Muscle of leg (tissue), 11 donors: ENCODE results near the gene TTC23. TPM values are rescaled to one million over a fixed set of nuclear protein-coding genes. Genes with fewer than 3 reads are reported as not detected.

Experiments used
- DNase-seq: peaks from one replicate; pipeline ENCODE4 v3.0.0; 2013
- H3K27ac ChIP-seq: one replicate; pipeline ENCODE4 v1.5.1; 2013; ENCODE audit warnings: mild to moderate bottlenecking, low read length, control low read depth
- H3K27me3 ChIP-seq: one replicate; pipeline ENCODE4 v1.6.1; 2013; ENCODE audit warnings: low read length; ENCODE audit not compliant: control insufficient read depth, insufficient read depth
- H3K36me3 ChIP-seq: one replicate; pipeline ENCODE4 v1.6.1; 2013; ENCODE audit warnings: low read length; ENCODE audit not compliant: control insufficient read depth, insufficient read depth
- H3K4me1 ChIP-seq: one replicate; pipeline ENCODE4 v1.6.1; 2013; ENCODE audit warnings: low read length; ENCODE audit not compliant: control insufficient read depth, insufficient read depth
- H3K4me3 ChIP-seq: one replicate; pipeline ENCODE4 v1.5.1; 2013; ENCODE audit warnings: low read length, control low read depth
- H3K9me3 ChIP-seq: replicated peaks from 2 replicates; pipeline ENCODE4 v1.6.1; 2013; ENCODE audit warnings: low read depth, low read length; ENCODE audit not compliant: control insufficient read depth
- WGBS: methylation state at CpG from one replicate; pipeline ENCODE4 v1.1.5; 2013; ENCODE audit warnings: missing lambda C conversion rate; ENCODE audit not compliant: insufficient coverage; 5-methylcytosine and 5-hydroxymethylcytosine counted together
- polyA plus RNA-seq, 8 donors: library from polyadenylated mRNA; unstranded; fragments of 120-200 nt; gene quantifications; one replicate each; pipeline versions ENCODE4 v1.2.1 to v1.2.3, GENCODE V29; 2013; ENCODE audit warnings: inconsistent platforms in 1 of 8, low replicate concordance in 1 of 8; ENCODE audit not compliant: insufficient read length in 8 of 8, insufficient read depth in 1 of 8
- total RNA-seq: library from RNA; stranded (reverse); fragments of 120-200 nt; gene quantifications from one replicate; pipeline ENCODE4 v1.2.4, GENCODE V29; 2013

Gene TTC23
- total and polyA plus RNA-seq, 9 donors = 16.3 to 22.3 (median 18.6) TPM

DNA sequence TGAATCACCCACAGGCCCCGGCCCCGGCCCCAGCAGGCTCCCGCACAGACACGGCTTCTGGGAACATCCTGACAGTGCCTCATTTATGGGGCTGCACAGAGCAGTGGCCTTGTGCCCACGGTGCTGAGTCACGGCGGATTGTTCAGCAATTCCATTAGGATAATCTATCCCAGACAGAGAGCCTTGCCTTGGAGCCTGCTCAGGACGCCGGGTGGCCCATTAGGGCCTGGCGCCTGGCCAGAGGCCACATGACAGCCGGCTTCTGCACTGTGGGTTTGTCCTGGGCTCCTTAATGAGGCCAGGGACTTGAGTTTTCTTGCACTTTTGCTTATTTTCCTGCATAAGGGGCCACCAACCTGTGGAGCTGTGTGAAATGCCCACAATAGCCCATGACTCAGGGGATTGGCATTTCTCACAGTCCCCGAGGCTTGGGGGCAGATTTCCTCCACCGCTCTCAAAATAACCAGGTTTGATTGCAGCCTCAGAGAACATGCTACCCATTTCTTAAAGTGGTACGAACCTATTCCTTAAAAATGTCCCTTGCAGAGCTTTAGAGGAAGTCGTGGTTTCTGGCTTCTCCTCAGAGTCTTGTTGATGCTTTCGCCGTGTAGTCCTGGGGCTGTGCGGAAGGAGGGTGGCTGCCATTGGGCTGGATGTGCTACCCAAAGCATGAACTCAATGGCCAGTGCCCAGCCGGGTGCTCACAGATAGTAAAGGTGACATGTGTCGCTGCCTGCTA is 125.5 kb downstream of the TTC23 start:
- Histone ChIP-seq H3K4me1 (peaks cover 42% of the 10 kb centered on the region), H3K9me3 (no peaks in the 10 kb centered on the region), H3K36me3 (peaks cover 3% of the 10 kb centered on the region), H3K27ac (peak overlapping the region; percentile 81), H3K27me3 (no peaks in the 10 kb centered on the region), H3K4me3 (no peak overlapping the region)
- 14% methylated on average over 18 of the region's 20 CpGs for WGBS
- DNase-seq = peak; percentile 86

DNA sequence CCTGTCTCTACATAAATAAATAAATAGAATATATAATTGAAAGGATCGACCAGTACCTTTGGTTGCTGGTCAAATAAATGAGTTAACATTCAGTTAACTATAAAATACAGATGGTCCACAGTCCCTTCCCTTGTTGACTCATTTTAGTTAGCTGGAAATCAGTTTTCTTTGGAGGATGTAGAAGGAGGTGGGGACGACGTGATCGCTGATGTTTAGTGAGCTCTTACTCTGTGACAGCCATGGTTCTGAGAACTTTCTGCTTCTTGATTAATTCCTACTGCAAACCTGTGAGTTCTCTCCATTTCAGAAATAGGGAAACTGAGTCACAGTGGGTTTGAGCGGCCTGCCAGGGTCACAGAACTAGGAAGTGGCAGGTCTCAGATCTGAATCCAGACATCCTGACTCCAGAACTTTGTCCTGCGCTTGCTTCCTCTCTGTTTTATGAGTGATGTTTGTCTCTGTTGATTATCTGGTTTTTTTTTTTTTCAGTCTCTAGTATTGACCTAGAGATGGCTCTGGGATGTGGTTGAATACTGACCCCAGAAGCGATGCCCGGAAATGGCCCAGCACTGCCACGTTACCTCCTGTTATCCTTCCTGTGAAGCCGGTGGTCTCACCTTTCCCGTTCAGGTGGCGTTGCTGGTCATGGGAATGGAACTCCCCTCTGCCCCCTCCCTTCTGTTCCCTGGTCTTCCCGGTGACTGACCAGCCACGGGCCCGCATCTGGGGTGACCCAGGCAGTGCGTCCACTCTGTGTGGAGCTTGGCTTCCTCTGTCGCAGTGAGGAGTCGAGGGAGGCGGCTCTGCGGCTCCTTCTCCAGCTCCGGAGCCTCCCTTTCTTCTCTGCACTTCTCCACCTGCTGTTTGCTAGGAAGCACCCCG is 126.3 kb downstream of the TTC23 start:
- H3K4me3 ChIP-seq = no peak overlapping the region
- 35% methylated on average over 18 of the region's 22 CpGs for WGBS
- peak overlapping the region; percentile 81 for H3K27ac ChIP-seq
- H3K36me3 ChIP-seq = peaks cover 3% of the 10 kb centered on the region
- no peaks in the 10 kb centered on the region for H3K27me3 ChIP-seq
- no peak for DNase-seq
- peaks cover 42% of the 10 kb centered on the region for H3K4me1 ChIP-seq
- H3K9me3 ChIP-seq = no peaks in the 10 kb centered on the region

GRCh38 chr15:99121691-99122410 is 127.5 kb downstream of the TTC23 start:
- Histone ChIP-seq H3K4me1 (peaks cover 42% of the 10 kb centered on the region), H3K36me3 (peaks cover under 1% of the 10 kb centered on the region), H3K27me3 (no peaks in the 10 kb centered on the region), H3K4me3 (no peak overlapping the region), H3K27ac (no peak overlapping the region), H3K9me3 (no peaks in the 10 kb centered on the region)
- no peak for DNase-seq
- WGBS = 93% methylated on average over 3 of the region's 8 CpGs

GRCh38 chr15:99121207-99121606 is 128.2 kb downstream of the TTC23 start:
- Histone ChIP-seq H3K4me3 (no peak overlapping the region), H3K27ac (no peak overlapping the region), H3K36me3 (no peaks in the 10 kb centered on the region), H3K9me3 (no peaks in the 10 kb centered on the region), H3K4me1 (peaks cover 40% of the 10 kb centered on the region), H3K27me3 (no peaks in the 10 kb centered on the region)
- no peak for DNase-seq
- WGBS = 77% methylated on average over 9 of the region's 10 CpGs

DNA sequence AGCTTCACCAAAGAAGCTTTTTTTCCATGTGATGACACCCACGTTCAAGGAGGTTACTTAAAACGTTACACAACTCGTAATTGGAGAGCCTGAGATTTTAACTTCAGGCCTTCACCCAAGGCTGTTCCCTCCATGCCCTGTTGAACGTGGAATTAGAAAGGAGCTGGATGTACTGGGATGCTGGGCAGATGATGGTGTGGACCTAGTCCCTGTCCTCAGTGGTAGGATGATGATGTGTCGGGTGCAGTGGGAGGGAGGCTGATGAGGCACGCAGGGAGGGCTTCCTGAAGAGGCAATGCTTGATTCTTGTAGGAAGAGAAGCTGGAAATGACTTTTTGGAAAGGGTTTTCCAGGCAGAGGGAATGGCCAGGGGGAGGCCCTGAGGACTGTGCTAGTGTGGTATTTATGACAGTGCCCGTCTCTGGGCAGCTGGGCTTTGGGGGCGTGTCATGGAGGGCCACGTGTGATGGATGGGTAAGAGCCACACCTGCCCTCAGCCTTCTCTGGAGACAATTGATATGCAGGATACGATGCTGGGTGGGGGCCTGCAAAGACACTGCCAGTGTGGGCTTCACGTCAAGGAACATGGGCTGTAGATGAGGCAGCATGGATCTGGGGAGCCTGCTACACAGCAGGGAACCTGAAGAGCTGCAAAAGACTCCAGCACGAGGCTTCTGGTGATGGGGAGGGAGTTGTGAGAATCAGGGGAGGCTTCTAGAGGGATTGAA is 129.2 kb downstream of the TTC23 start:
- H3K4me1 ChIP-seq = peaks cover 31% of the 10 kb centered on the region

GRCh38 chr15:99118801-99119546 is 130.4 kb downstream of the TTC23 start:
- WGBS = 88% methylated on average over 17 of the region's 22 CpGs
- no peak overlapping the region for H3K4me3 ChIP-seq
- no peaks in the 10 kb centered on the region for H3K9me3 ChIP-seq
- H3K27ac ChIP-seq = no peak overlapping the region
- peaks cover 3% of the 10 kb centered on the region for H3K36me3 ChIP-seq
- no peaks in the 10 kb centered on the region for H3K27me3 ChIP-seq
- peaks cover 19% of the 10 kb centered on the region for H3K4me1 ChIP-seq
- no peak for DNase-seq

More for the DNA sequence above, 129.2 kb downstream of the TTC23 start:
- Histone ChIP-seq H3K36me3 (no peaks in the 10 kb centered on the region), H3K9me3 (no peaks in the 10 kb centered on the region), H3K27me3 (no peaks in the 10 kb centered on the region), H3K4me3 (no peak overlapping the region), H3K27ac (no peak overlapping the region)
- 73% methylated on average over 11 of the region's 12 CpGs for WGBS
- DNase-seq = no peak

GRCh38 chr15:99118258-99118632 is 131.1 kb downstream of the TTC23 start:
- Histone ChIP-seq H3K4me1 (peaks cover 12% of the 10 kb centered on the region), H3K27ac (no peak overlapping the region), H3K27me3 (no peaks in the 10 kb centered on the region), H3K9me3 (no peaks in the 10 kb centered on the region), H3K36me3 (peaks cover 8% of the 10 kb centered on the region), H3K4me3 (no peak overlapping the region)
- WGBS = 84% methylated on average over 6 of the region's 7 CpGs
- no peak for DNase-seq

- Histone ChIP-seq H3K9me3 (no peaks in the 10 kb centered on the region), H3K4me3 (no peak overlapping the region), H3K4me1 (peaks cover 7% of the 10 kb centered on the region), H3K27ac (no peak overlapping the region), H3K36me3 (peaks cover 8% of the 10 kb centered on the region), H3K27me3 (no peaks in the 10 kb centered on the region)
- WGBS = 86% methylated on average over 19 of the region's 20 CpGs
- DNase-seq = no peak
These were observed 131.7 kb downstream of the TTC23 start for GRCh38 chr15:99117563-99118257.

DNA sequence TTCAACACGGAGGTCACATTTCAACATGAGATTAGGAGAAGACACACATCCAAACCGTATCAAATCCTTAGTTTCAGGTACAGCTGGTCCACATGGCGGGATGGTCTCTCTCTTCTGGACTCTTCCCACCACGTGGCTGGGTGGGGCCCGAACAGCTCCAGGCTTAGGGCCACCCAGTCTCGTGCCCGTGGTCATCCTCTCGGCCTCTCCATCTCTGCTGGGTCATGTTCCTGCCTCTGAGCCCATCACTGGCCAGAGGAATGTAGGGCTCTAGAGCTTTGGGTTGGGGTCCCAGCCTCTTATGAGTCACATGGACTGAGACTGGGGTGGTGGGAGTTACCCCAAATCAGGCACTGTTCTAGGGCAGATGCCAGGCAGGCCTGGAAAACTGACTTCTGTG is 132.3 kb downstream of the TTC23 start:
- Histone ChIP-seq H3K27me3 (no peaks in the 10 kb centered on the region), H3K4me1 (peaks cover 7% of the 10 kb centered on the region), H3K27ac (no peak overlapping the region), H3K36me3 (peaks cover 8% of the 10 kb centered on the region), H3K4me3 (no peak overlapping the region), H3K9me3 (no peaks in the 10 kb centered on the region)
- 86% methylated on average over 6 of the region's 8 CpGs for WGBS
- DNase-seq = no peak
